H1 (cell line): ENCODE results near the gene DYRK1A. TPM values are rescaled to one million over a fixed set of nuclear protein-coding genes. Genes with fewer than 3 reads are reported as not detected.

Experiments used
- CTCF ChIA-PET: fragments of 300-600 bp; sonication (Branson Sonifier 250); formaldehyde crosslinking; loops from one replicate; lab custom pipeline; 2021; ENCODE audit not compliant: partially characterized antibody; lab: Charles Lee
- POLR2A ChIA-PET: fragments of 300-600 bp; sonication (Branson Sonifier 250); formaldehyde crosslinking; loops from one replicate; lab custom pipeline; 2021; ENCODE audit warnings: inconsistent platforms; ENCODE audit not compliant: partially characterized antibody; lab: Charles Lee
- DNase-seq, 2 experiments: peaks; one replicate each; pipeline versions ENCODE4 v3.0.0 to v3.0.0-alpha.2; 2010 to 2022; ENCODE audit warnings: low spot score in 2 of 2, low read depth in 1 of 2, mixed read lengths in 1 of 2
- FAIRE-seq: peaks from 2 replicates; lab custom pipeline; 2011; peaks lifted over from hg19 to GRCh38; lab: Jason Lieb, UNC
- H2AFZ ChIP-seq: 2 replicates; pipeline ENCODE4 v1.8.1; 2012; ENCODE audit warnings: low read length, inconsistent platforms
- H2AK5ac ChIP-seq: 2 replicates; pipeline ENCODE4 v1.6.1; 2013; ENCODE audit warnings: low read depth, low read length
- H2BK120ac ChIP-seq: replicated peaks from 2 replicates; pipeline ENCODE3; 2013; ENCODE audit warnings: low read depth, low read length, inconsistent platforms
- H2BK12ac ChIP-seq: 2 replicates; pipeline ENCODE4 v1.6.1; 2013; ENCODE audit warnings: low read depth, low read length
- H2BK15ac ChIP-seq: 2 replicates; pipeline ENCODE4 v1.6.1; 2013; ENCODE audit warnings: low read length
- H2BK20ac ChIP-seq: 2 replicates; pipeline ENCODE4 v1.6.1; 2013; ENCODE audit warnings: low read length
- H2BK5ac ChIP-seq: 2 replicates; pipeline ENCODE4 v1.6.1; 2013; ENCODE audit warnings: low read depth, low read length
- H3K14ac ChIP-seq: 2 replicates; pipeline ENCODE4 v1.6.1; 2013; ENCODE audit warnings: inconsistent platforms; ENCODE audit not compliant: insufficient read length
- H3K18ac ChIP-seq: 2 replicates; pipeline ENCODE4 v1.6.1; 2013; ENCODE audit warnings: low read length; ENCODE audit errors: extremely low read depth
- H3K23ac ChIP-seq: 2 replicates; pipeline ENCODE4 v1.6.1; 2013; ENCODE audit warnings: inconsistent platforms; ENCODE audit not compliant: insufficient read length
- H3K23me2 ChIP-seq: 2 replicates; pipeline ENCODE4 v1.6.1; 2013; ENCODE audit warnings: low read depth, low read length
- H3K27ac ChIP-seq: 2 replicates; pipeline ENCODE4 v1.6.1; 2011; ENCODE audit warnings: low read depth, low read length, inconsistent platforms
- H3K27me3 ChIP-seq, 4 experiments: replicated peaks in 1 of 4; 1 replicate in 1 of 4; 2 replicates in 3 of 4; pipeline versions ENCODE4 v1.6.1 to v1.8.1; 2011 to 2013; ENCODE audit warnings: low read length in 3 of 4, mild to moderate bottlenecking in 3 of 4, inconsistent platforms in 2 of 4, mixed read lengths in 2 of 4, moderate library complexity in 1 of 4; ENCODE audit not compliant: control insufficient read depth in 3 of 4, insufficient read depth in 3 of 4; ENCODE audit errors: extremely low read depth in 1 of 4
- H3K36me3 ChIP-seq, 4 experiments: 2 replicates each; pipeline versions ENCODE4 v1.6.1 to v1.8.1; 2011 to 2013; ENCODE audit warnings: mild to moderate bottlenecking in 4 of 4, low read length in 3 of 4, moderate library complexity in 2 of 4, control low read depth in 1 of 4, inconsistent platforms in 1 of 4; ENCODE audit not compliant: insufficient read depth in 4 of 4, control insufficient read depth in 2 of 4
- H3K4ac ChIP-seq: replicated peaks from 2 replicates; pipeline ENCODE3; 2013; ENCODE audit warnings: low read length, low read depth, mixed read lengths, inconsistent platforms; ENCODE audit not compliant: insufficient read length
- H3K4me1 ChIP-seq, 4 experiments: replicated peaks in 1 of 4; 1 replicate in 1 of 4; 2 replicates in 3 of 4; pipeline versions ENCODE4 v1.6.1 to v1.8.1; 2011 to 2013; ENCODE audit warnings: low read length in 3 of 4, inconsistent platforms in 2 of 4, mixed read lengths in 1 of 4; ENCODE audit not compliant: insufficient read depth in 4 of 4, control insufficient read depth in 3 of 4
- H3K4me2 ChIP-seq, 2 experiments: 2 replicates each; pipeline versions ENCODE4 v1.6.1 to v1.8.1; 2011 to 2013; ENCODE audit warnings: low read depth in 2 of 2, low read length in 2 of 2, control low read depth in 1 of 2, inconsistent platforms in 1 of 2, mild to moderate bottlenecking in 1 of 2; ENCODE audit not compliant: insufficient read depth in 1 of 2
- H3K4me3 ChIP-seq, 4 experiments: fragments of 200-600, 300-600 bp in 1 of 4; sonication (generic), shearing (Covaris generic), sonication (Bioruptor Twin) in 1 of 4; 2 replicates each; pipeline versions ENCODE4 v1.5.1 to v1.8.1; 2011 to 2016; ENCODE audit warnings: low read length in 4 of 4, low read depth in 3 of 4, control low read depth in 2 of 4, inconsistent platforms in 2 of 4, mild to moderate bottlenecking in 2 of 4, mixed read lengths in 1 of 4, moderate library complexity in 1 of 4; ENCODE audit not compliant: insufficient read depth in 2 of 4; ENCODE audit errors: extremely low read depth in 1 of 4
- H3K56ac ChIP-seq: replicated peaks from 2 replicates; pipeline ENCODE3; 2013; ENCODE audit warnings: low read depth, mild to moderate bottlenecking, mixed read lengths, low read length, inconsistent platforms; ENCODE audit not compliant: insufficient read length
- H3K79me1 ChIP-seq: 2 replicates; pipeline ENCODE4 v1.6.1; 2013; ENCODE audit warnings: low read depth, low read length, control low read depth
- H3K79me2 ChIP-seq, 2 experiments: 2 replicates each; pipeline versions ENCODE4 v1.6.1 to v1.8.1; 2012 to 2013; ENCODE audit warnings: low read length in 2 of 2, mild to moderate bottlenecking in 2 of 2, inconsistent platforms in 1 of 2; ENCODE audit not compliant: insufficient read depth in 2 of 2, control insufficient read depth in 1 of 2
- H3K9ac ChIP-seq, 4 experiments: replicated peaks in 1 of 4; 1 replicate in 1 of 4; 2 replicates in 3 of 4; pipeline versions ENCODE4 v1.6.1 to v1.8.1; 2011 to 2013; ENCODE audit warnings: low read depth in 3 of 4, low read length in 3 of 4, control low read depth in 2 of 4, mild to moderate bottlenecking in 2 of 4, moderate library complexity in 2 of 4, inconsistent platforms in 1 of 4; ENCODE audit errors: extremely low read depth in 1 of 4
- H3K9me3 ChIP-seq, 2 experiments: 2 replicates each; pipeline versions ENCODE4 v1.6.1 to v1.8.1; 2012 to 2013; ENCODE audit warnings: mild to moderate bottlenecking in 2 of 2, moderate library complexity in 2 of 2, control low read depth in 1 of 2, inconsistent platforms in 1 of 2, low read depth in 1 of 2, low read length in 1 of 2, mixed read lengths in 1 of 2; ENCODE audit not compliant: insufficient read depth in 2 of 2
- H4K20me1 ChIP-seq, 2 experiments: replicated peaks in 1 of 2; 2 replicates each; pipeline versions ENCODE3 to v1.8.1; 2011 to 2013; ENCODE audit warnings: inconsistent platforms in 2 of 2, low read length in 2 of 2, mild to moderate bottlenecking in 1 of 2; ENCODE audit not compliant: insufficient read depth in 2 of 2, control insufficient read depth in 1 of 2
- H4K5ac ChIP-seq: 2 replicates; pipeline ENCODE4 v1.6.1; 2013; ENCODE audit warnings: low read length, low read depth, mixed read lengths, inconsistent platforms; ENCODE audit not compliant: insufficient read length
- H4K8ac ChIP-seq: 2 replicates; pipeline ENCODE4 v1.8.0; 2013; ENCODE audit warnings: mild to moderate bottlenecking, moderate library complexity, low read length, inconsistent platforms; ENCODE audit not compliant: insufficient read depth; ENCODE audit errors: extremely low read depth
- H4K91ac ChIP-seq: replicated peaks from 2 replicates; pipeline ENCODE3; 2013; ENCODE audit warnings: low read length, mixed read lengths, inconsistent platforms; ENCODE audit not compliant: insufficient read length
- SP4 ChIP-seq: IDR thresholded peaks from 2 replicates; pipeline ENCODE4 v1.6.1; 2012; ENCODE audit warnings: low read length, inconsistent platforms
- SUZ12 ChIP-seq: fragments of 200-600 bp; sonication (generic); IDR thresholded peaks from 2 replicates; pipeline ENCODE4 v1.6.1; 2012; ENCODE audit warnings: mild to moderate bottlenecking, inconsistent platforms, low read length, moderate library complexity, mixed read lengths
- USF2 ChIP-seq: IDR thresholded peaks from 2 replicates; pipeline ENCODE4 v1.6.1; 2011; ENCODE audit warnings: low read length, improper control_type of control experiment
- WGBS, 2 experiments: shearing (Covaris generic) in 1 of 2; methylation state at CpG; one replicate each; pipeline versions ENCODE4 v1.1.6 to v1.1.7; 2013 to 2015; ENCODE audit warnings: low lambda C conversion rate in 2 of 2, mixed read lengths in 2 of 2, inconsistent platforms in 1 of 2, low coverage in 1 of 2, missing lambda C conversion rate in 1 of 2; ENCODE audit not compliant: insufficient replicate concordance in 2 of 2, insufficient coverage in 1 of 2, insufficient read length in 1 of 2; ENCODE audit errors: extremely low coverage in 1 of 2, missing lambda C conversion rate in 1 of 2; 5-methylcytosine and 5-hydroxymethylcytosine counted together
- polyA plus RNA-seq, 7 experiments: library from polyadenylated mRNA; depleted of rRNA in 3 of 7; stranded (reverse) in 5 of 7; unstranded in 2 of 7; fragments of >200 nt in 5 of 7; fragments of 200-250 nt in 2 of 7; gene quantifications; 1 replicate in 5 of 7; 2 replicates in 1 of 7; 4 replicates in 1 of 7; pipeline versions ENCODE4 v1.2.1 to v1.2.3, GENCODE V29; 2011 to 2013; ENCODE audit warnings: missing spikeins in 2 of 7, mixed read lengths in 2 of 7
- total RNA-seq: library from RNA; stranded (reverse); fragmentation: NEBNext Ultra II Directional; extraction: Animal tissue kit (Norgen Biotek cat#: 25700); gene quantifications from 2 replicates; pipeline ENCODE4 v1.2.1, GENCODE V29; 2021

The DYRK1A gene
- total and polyA plus RNA-seq, 2 of the 8 experiments (the other 6 are each of a cell fraction or from before 2014, with no cell fraction given): 61.1 to 62.2 TPM

DNA sequence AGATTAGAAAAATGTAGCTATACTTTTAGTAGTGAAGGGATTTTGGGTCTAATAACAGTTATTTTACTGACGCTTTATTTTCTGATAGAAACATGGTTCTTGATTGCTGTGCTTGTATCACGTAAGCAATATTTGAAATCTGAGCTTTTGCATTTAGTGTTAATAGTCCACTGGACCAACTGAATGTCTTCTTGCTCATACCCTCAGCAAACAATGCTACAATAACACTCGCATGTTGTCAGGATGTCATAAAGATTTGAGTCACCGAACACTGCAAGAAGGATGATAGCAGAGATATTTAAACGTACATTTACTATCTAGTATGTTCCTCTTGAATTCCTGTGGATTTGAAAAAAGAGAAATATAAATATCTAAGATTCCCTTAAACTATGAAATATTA, 7.5 kb downstream of the DYRK1A start:
- peaks cover 0 to 3% (median 1%) of the 10 kb centered on the region in 4 experiments; a peak in 3 of 7 replicates for H3K4me1 ChIP-seq
- no peak overlapping the region for H2AK5ac ChIP-seq
- no peaks in the 10 kb centered on the region for H3K36me3 ChIP-seq
- no peak overlapping the region for H3K4me2 ChIP-seq
- ChIA-PET CTCF (interaction anchor here (0.6 to 2.4 kb wide), 5 partner anchors 10 to 274 kb away, joined by 3 to 16 read pairs (median 3); no protein-coding TSS in a partner anchor), POLR2A (interaction anchor here (0.6 to 1.9 kb wide), 7 partner anchors 8 to 107 kb away, joined by 3 to 9 read pairs (median 4); partner anchors contain the start of genes DYRK1A and VPS26C)
- no peaks in the 10 kb centered on the region for H3K9me3 ChIP-seq
- H2BK15ac ChIP-seq: no peak overlapping the region
- H3K23me2 ChIP-seq: no peaks in the 10 kb centered on the region
- FAIRE-seq (no peak), DNase-seq (no peak)
- no peak overlapping the region for H3K4ac ChIP-seq
- no peak overlapping the region for H4K5ac ChIP-seq
- no peak overlapping the region for H3K27ac ChIP-seq
- no peak overlapping the region for H3K23ac ChIP-seq
- no peak overlapping the region for H4K8ac ChIP-seq
- H2AFZ ChIP-seq: no peak overlapping the region
- H3K79me2 ChIP-seq: peaks cover 87 to 100% of the 10 kb centered on the region in 2 experiments
- no peak overlapping the region for H3K4me3 ChIP-seq
- H4K20me1 ChIP-seq: peaks cover 33 to 39% of the 10 kb centered on the region in 2 experiments
- H2BK20ac ChIP-seq: no peak overlapping the region
- no peak overlapping the region for H4K91ac ChIP-seq
- H2BK12ac ChIP-seq: no peak overlapping the region
- no peak overlapping the region for H3K14ac ChIP-seq
- H3K18ac ChIP-seq: no peak overlapping the region
- H3K56ac ChIP-seq: no peak overlapping the region
- no peak overlapping the region for H2BK5ac ChIP-seq
- H3K9ac ChIP-seq: no peak overlapping the region
- 89% methylated on average over 5 of the region's 5 CpGs; no CpG with 5 or more reads in 1 of the 2 experiments for WGBS, 2 experiments
- TF ChIP-seq SUZ12 (no peak), SP4 (no peak), USF2 (no peak)
- no peak overlapping the region for H2BK120ac ChIP-seq
- H3K79me1 ChIP-seq: peaks cover 6% of the 10 kb centered on the region; the same call in 1 of the 2 replicates
- H3K27me3 ChIP-seq: no peaks in the 10 kb centered on the region
